HG03457 (cell line): ENCODE measurements around the gene PLCXD3.
"Not testable (repeated sequence)": the region's sequence is repeated elsewhere in the genome, so short reads cannot be mapped to it uniquely, and the experiment has no call there.

Source experiments
- ATAC-seq: cut with Tn5 transposase; IDR thresholded peaks from one replicate; pipeline ENCODE4 v1.9.1; 2021; ENCODE audit warnings: moderate number of reproducible peaks; ENCODE audit not compliant: unreplicated experiment

Gene PLCXD3

DNA sequence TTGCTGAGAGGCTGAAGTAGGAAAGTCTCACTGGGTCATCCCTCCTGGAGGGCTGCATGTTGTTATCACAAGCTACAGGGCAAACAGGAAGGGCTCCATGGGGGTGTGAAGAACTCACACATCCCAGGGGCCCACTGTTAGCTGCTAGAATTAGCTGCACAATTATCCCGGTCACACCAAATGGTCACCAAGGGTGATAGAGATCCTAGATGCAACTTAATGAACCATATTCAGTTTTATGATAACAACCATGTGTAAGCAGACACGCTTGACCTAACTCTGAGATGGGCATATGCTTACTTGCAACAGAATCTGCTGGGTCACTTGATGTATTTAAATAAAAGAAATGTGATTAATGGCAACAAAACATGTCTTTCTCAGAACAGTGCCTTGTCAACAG lies 153.6 kb downstream of the PLCXD3 start:
- no peak for ATAC-seq

DNA sequence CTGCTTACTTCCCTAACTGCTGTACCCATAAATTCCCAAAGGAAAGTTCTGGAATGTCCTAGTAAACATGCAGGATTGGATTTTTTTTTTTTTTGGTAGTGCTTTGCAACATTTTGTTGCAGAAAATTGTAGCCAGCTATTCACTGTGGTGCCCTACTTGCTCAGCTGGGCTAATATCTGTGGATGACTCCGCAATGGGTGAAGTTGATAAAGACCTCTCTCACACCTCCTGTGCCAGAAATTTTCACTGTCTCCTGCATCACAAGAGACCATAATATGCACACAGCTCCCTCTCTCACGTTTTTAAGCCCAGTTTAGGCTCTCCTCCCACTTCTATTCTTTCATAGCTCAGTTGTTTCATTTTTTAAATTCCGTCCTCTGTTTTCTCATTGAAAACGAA lies 160.6 kb downstream of the PLCXD3 start:
- no peak for ATAC-seq

DNA sequence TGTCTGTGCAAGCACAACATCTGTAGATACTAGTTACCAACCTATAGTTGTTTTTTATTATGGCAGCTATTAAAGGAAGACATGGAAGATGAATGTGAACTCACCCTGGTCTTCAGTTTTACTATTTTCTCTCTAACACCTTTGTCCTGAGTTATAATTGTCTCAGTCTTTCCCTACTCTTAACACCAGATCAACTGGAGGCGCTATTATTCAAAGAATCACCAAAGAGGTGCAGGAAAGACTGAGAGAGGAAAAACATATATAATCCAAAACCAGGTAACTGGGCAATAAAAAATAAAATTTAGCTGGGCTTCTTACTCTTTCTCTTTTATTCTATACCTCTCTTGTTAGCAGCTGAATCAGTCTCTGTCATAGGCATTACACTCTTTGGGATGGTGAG lies 162.8 kb downstream of the PLCXD3 start:
- no peak for ATAC-seq

DNA sequence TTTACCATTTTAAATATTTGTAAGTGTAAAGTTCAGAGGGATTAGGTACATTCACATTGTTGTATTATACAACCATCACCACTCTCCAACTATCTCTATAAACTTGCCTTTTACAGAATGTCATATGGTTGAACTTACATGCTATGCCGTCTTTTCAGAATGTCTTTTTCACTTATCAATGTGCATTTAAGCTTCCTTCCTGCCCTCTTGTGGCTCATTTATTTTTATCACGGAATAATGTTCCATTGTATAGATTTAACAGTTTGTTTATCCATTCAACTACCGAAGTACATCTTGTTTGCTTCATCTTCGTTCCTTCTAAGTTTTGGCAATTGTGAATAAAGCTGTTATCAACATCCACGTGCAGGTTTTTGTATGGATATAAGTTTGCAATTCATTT lies 163.8 kb downstream of the PLCXD3 start:
- no peak for ATAC-seq

DNA sequence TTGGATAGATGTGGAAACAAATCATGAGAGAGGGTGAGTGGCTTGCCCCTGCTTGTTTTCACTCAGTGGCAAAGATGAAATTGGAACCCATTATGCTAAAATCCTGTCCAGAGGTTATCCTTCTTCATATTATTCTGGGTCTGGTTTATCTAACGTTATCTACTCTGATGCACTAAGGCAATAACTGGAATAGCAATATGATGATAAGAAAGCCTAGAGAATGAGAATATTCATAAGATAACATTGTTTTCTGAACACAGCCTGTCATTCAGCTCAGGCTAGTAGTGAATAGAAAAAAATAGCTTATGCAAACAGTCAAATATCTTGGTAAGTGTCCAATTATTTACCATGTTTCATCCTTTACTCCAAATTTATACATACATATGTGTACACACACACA lies 165.1 kb downstream of the PLCXD3 start:
- ATAC-seq: no peak

DNA sequence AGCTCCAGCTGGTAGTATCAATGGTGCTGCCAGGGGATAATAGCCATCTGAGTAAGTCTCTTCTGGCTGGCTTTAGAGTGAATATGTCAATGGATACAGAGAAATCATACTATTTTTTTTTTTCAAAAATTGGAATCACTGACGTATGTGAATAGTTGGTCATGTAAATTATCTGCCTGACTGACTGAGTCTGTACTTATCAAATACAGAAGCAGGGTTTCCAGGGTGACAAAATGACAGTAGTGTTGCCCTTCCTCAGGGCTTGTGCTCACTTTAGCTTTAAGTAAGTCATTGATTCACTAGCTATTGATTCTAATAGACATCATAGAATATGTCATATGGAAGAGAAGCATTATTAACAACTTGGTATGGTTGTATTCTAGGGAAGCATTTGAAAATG lies 171.1 kb downstream of the PLCXD3 start:
- no peak for ATAC-seq

DNA sequence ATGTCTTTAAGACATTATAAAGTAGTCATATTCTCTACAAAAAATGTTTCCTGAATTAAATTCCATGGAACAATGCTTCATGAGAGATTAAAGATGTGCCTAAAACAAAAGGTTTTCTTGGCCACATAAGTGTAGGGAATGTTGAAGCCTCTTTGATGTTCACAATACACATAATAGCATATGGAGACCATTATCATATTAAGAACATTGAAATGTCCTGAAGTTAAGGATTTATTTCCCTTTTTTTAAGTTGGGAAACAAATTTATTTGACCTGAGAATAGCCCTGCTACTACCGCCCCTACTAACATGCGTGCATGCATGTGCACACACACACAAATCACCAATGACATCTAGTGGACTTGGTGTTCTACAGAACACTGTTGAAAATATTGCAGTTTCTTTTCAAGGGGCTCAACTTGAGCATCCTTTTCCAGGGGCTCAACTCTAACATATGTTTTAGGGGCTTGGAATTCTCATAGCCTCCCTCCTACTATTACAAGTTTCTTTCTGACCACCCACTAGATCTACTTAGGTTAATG lies 172.2 kb downstream of the PLCXD3 start:
- no peak for ATAC-seq

DNA sequence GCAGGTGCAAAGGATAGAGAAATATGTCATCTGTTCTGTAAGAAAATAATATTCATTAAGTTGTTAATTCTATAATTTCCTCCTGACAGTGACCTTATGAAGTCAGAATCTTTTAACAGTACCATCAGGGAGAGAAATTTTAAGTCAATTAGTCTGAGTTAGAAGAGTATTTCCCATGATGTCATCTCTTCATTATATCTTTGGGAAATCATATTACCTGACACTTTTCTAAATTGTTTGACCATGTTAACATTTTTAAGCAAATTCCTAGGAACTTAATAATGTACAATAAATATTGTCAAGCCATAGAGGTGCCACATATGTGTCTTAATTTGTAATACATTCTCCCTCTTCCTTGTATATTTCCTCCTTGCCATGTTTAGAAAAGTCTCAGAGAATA lies 172.7 kb downstream of the PLCXD3 start:
- ATAC-seq: no peak

DNA sequence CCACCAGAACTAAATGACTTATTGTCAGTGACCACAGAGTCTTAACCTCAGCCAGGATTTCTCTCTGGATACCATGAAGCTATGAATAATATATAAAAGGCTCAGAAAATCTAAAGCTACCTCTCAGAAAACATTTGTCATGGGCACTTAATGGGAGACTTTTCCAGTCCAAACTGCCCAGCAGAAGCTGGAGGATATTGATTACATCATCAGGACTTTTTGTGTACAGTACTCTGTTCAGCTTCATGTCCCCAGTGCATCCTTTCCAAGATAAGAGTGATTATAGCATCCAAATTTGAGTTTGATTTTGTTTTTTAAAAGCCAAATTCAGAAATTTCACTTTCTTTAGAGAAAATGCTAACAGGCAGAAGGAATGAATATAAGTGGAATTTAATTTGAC lies 173.2 kb downstream of the PLCXD3 start:
- no peak for ATAC-seq

DNA sequence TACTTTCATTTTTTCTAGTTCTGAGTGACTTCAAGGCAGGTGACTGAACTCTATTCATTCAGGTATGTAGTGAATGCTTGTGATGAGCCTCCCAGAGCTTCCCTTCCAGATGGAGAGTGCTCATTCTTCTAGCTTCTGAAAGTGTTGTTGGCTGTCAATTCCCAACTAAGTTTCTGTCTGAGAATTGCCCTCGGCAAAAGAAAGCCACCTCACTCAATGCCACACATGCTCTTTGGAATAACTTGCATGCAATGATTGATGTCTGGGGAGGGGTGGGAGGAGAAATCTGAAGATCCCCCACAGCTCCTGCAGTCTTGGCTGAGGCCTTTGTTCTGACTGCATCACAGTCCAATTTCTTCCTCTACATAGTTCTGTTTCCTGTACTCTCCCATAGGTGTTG lies 173.9 kb downstream of the PLCXD3 start:
- ATAC-seq: no peak

DNA sequence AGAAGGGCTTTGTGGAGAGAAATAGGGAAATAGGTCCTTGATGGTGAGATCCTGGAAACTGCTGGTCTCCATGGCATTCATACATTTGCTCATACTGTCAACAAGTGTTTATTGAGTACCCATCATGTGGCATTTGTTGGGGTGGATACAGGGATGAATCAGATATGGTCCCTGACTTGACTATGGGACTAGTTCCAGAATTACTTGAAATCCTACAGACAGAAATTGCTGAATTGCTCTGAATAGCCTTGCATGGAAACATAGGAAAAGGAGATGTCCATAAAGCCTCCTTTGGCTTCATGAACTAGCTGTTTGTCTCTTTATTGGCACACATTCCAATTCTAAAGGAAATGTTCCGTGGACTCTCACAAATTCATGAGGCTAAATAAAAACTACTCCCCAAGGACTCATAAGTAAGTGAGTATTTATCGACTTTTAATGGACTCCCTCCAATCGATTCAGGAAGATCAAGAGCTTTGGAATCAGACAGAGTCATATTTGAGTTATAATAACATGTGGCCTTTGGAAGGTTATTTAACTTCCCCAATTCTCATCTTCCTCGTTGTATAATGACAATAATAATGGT lies 174.7 kb downstream of the PLCXD3 start:
- ATAC-seq: no peak

DNA sequence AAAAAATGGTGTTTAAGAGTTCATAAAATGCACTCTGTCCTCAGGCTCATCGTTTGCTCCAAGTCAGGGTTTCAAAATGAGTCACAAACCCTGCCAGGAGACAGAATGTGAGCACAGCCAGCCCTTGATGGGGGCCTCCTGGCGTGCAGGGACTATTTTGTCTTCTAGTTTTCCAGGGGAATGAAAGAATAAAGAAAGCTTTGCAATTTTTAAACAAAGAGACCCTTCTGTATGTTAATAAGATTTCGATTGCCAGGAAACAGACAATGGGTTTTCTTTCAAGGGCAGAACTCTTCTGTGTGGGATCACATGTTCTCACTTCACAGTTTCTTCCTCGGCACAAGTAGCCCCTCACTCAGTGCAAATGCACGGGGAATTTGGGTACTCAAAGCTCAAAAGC lies 175.6 kb downstream of the PLCXD3 start:
- no peak for ATAC-seq

DNA sequence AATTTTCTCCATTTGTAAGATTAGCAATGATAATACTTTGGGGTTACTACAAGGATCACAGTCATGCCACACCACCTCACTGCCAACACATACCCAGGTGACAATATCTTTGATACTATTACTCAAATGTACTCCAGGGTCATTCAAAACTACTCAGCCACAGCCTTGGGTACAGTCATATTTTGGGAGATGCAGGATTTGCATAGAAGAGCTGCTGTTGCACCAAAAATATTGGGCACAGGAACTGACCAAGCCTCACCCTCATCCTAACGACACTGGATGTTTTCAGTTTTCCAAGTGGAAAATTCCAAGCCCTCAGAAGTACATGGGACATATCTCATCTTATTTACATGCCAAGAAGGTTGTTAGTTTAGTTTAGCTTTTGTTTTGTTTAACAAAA lies 176.2 kb downstream of the PLCXD3 start:
- ATAC-seq: no peak

DNA sequence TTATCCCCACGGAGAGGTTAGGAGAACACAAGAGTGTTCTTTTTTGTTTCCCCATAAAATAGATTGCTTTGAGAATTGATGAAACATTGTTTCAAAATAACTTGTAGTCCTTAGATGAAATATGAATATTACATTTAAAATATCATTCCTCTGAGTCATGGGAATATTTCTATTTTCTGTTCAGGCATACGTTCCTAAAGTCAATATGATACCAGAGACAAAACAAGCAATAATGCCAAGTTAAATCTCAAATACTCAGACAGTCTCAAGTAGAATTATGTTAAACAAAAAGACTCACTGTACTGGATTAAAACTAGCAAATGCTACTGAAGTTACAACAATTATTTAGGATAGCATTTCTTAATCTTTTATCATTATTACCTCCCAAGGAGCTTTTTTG lies 185.3 kb downstream of the PLCXD3 start:
- ATAC-seq: no peak

DNA sequence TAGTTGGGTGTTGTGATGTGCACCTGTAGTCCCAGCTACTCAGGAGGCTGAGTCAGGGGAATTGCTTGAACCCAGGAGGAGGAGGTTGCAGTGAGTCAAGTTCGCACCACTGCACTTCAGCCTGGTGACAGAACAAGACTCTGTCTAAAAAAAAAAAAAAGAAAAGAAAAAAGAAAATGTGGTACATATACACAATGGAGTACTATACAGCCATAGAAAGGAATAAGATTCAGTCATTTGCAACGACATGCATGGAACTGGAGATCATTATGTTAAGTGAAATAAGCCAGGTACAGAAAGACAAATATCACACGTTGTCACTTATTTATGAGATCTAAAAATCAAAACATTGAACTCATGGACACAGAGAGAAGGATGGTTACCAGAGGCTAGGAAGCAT lies 187.6 kb downstream of the PLCXD3 start:
- ATAC-seq: not testable (repeated sequence)

DNA sequence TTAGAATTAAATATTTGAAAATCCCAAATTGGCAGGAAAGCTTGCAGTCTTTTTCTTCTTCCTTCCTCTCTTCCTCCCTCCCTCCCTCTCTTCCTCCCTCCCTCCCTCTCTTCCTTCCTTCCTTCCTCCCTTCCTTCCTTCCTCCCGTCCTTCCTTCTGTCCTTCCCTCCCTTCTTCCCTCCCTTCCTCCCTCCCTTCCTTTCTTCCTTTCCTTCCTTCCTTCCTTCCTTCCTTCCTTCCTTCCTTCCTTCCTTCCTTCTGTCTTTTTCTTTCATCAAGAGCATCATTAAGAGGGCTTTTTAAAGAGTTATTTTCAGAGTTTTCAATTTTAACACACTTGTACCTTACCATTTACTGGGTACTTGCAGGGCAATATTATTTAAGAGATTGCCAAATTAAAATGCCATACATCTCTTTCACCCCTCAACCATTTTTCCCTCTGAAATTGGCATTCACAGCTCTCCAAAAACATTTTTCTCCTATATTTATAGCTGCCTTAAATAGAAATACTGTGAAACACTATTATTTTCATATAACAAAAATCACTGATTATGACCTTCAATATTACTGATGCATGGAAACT lies 197.8 kb downstream of the PLCXD3 start:
- no peak for ATAC-seq

DNA sequence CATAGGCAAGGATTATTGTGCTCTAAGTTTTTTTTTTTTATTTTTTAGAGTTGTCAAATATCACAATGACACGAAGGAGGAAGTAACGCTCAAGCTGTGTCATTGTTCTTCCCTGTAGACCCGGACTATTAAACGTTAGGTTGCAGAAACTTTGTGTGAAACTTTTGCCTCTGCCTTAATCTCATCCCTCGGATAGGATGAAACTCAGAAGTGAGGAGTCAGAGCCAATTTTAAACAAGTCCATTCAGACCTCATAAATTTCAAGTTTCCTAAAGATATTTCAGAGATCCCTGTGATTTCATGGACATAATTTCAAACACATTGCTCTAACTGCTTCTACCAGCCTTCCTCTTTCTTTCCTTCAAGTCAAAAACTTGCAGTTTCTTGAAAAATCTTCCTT lies 198.3 kb downstream of the PLCXD3 start:
- ATAC-seq: no peak

DNA sequence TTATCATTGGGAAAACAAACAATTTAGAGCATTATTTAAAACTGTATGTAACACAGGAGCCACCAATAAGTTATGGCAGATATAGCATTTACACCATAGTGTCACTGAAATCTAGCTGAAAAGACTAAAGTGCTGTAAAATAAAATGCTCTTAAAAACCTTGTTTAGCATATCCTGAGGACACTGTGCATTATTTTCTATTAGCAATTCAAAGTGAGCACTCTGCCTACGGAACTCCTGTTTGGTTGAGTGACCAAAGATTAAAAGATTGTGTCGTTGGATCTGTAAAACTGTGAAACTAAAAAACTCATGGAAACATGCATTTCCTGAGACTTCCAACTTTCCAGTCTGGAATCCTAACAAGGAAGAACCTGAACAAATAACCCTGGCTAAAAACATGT lies 201.1 kb downstream of the PLCXD3 start:
- ATAC-seq: no peak

DNA sequence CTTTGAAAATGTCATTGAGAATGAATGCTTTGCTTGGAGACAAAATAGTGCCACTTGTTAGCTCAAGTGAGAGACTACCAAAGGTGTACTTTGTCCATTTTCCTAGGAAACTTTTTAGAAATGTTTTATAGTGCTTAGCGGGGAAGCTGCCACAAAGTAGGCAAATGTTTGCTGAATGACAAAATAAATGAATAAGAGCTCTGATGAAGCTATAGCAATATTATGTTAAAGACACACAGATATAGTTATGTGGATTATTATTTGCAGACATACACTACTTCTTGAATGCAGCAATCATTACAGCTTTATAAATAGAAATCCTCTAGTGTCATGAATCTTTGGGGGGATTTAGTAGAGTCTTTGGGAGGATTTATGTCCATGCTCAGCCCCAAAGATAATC lies 204.4 kb downstream of the PLCXD3 start:
- no peak for ATAC-seq

DNA sequence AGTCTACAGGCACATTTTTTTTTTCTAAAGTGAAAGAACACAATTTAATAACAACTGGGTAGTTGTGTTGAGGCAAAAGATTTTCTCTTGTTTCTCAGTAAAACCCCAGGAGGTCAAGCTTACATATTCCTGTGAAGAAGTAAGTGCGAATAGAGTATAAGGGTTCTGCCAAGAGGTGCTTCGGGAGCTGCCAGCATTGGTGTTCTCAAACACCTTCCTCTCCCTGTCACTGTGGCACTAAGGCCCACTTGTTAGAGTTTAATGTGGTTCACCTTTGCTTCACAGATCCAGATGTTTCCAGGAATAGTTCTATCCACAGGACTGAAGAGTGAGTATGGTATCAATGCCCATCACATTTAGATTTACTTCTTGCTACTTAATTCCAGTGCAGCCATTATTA lies 205.3 kb downstream of the PLCXD3 start:
- ATAC-seq: no peak

DNA sequence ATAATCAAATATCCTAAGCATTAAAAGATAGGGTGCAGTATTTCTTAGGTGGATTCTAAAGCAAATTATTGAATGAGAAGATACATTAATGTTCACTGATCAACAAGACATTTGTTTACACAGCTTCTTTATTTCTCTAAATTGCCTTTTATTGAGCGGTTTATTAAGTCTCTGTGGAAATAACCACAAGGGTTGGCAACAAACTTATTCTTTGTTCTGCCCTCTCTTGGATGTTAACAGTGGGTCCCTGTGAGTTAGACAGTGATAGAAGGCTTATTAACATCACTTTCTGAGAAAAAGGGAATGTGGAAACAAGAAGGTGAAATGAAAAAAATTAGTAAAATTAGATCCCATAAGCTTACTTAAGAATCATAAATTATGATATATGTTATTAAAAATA lies 214.3 kb downstream of the PLCXD3 start:
- ATAC-seq: no peak

DNA sequence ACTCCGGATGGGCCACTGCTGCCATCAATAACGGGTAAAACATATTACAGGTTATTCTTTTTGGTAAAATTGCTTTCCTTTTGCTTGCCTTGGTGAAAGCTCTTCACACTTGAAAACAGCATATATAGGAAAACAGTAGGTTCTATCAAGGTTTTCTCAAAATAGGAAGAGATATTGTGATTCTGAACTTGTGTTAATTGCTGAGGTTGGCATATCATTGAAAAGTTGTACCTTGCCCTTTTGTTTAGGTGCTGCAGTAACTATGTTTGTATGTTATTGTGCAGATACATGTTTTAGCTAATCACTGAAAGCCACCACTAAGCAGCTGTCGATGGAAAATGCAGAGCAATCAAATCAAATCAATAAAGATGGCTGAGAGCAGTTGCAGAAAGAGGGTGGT lies 219.1 kb downstream of the PLCXD3 start:
- no peak for ATAC-seq

DNA sequence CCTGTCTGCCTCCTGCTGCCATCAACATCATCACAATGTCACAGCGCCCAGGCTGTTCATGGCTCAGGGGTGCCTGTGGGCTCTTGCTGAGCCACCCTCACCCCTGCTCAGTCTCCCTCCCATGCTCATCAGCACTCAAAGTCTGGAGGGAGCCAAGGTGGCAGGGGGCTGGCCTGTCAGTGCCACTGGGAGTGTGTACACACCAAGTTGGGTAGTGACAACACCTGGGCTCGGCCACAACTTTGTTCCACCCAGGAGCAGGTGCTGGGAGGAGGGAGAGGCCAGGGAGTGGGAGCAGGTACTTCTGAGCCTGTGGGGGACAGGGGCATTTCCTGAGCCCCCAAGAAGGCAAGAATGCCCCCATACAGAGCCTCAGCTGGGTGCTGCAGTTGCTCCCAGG lies 219.6 kb downstream of the PLCXD3 start:
- ATAC-seq: no peak
